Suprapubic skin (tissue), 2 donors: ENCODE data around the gene GRIK5.

Experiments used
- EP300 ChIP-seq: sonication (generic); formaldehyde crosslinking; IDR thresholded peaks from one replicate; pipeline ENCODE4 v1.6.1; 2017; ENCODE audit warnings: antibody characterized with exemption
- POLR2A ChIP-seq, 2 donors: fragments of 450-650 bp; IDR thresholded peaks; one replicate each; pipeline ENCODE4 v1.6.1; 2017; ENCODE audit warnings: antibody characterized with exemption in 2 of 2, mild to moderate bottlenecking in 2 of 2, moderate library complexity in 2 of 2

GRCh38 chr19:41991025-41991424 is 79.0 kb downstream of the GRIK5 start:
- no peak for TF ChIP-seq EP300
- TF ChIP-seq POLR2A (IDR thresholded peaks at IDR 0.05), result no peak
